ENCODE measurements around the gene SOX21.

Gene SOX21

GRCh38 chr13:94696171-94696570 lies 16.2 kb downstream of the SOX21 start:
- Histone ChIP-seq H3K4me3 (ENCODE audit: low read depth, low read length) (no peak overlapping the region), H3K27ac (no peak overlapping the region), H3K27me3 (ENCODE audit: insufficient read depth, low read depth, severe bottlenecking) (peaks cover 36% of the 10 kb centered on the region), H3K9me3 (ENCODE audit: severe bottlenecking) (no peaks in the 10 kb centered on the region), H3K36me3 (no peaks in the 10 kb centered on the region)
- no peak for DNase-seq
- no peak for TF ChIP-seq CTCF (IDR thresholded peaks at IDR 0.05; ENCODE audit: low read depth, low read length)

GRCh38 chr13:94692030-94692429 lies 20.3 kb downstream of the SOX21 start:
- H3K36me3 ChIP-seq: no peaks in the 10 kb centered on the region
- H3K27ac ChIP-seq: no peak overlapping the region
- no peaks in the 10 kb centered on the region for H3K9me3 ChIP-seq (ENCODE audit: severe bottlenecking)
- DNase-seq: no peak
- H3K27me3 ChIP-seq (ENCODE audit: insufficient read depth, low read depth, severe bottlenecking): peaks cover 4% of the 10 kb centered on the region
- no peak for TF ChIP-seq CTCF (IDR thresholded peaks at IDR 0.05; ENCODE audit: low read depth, low read length)
- no peak overlapping the region for H3K4me3 ChIP-seq (ENCODE audit: low read depth, low read length)

GRCh38 chr13:94683409-94683808 lies 28.9 kb downstream of the SOX21 start:
- no peak for DNase-seq
- no peak overlapping the region for H3K27ac ChIP-seq

GRCh38 chr13:94682229-94682628 lies 30.1 kb downstream of the SOX21 start:
- TF ChIP-seq CTCF (IDR thresholded peaks at IDR 0.05; ENCODE audit: low read depth, low read length): no peak
- Histone ChIP-seq H3K27ac (no peak overlapping the region), H3K4me3 (ENCODE audit: low read depth, low read length) (no peak overlapping the region), H3K9me3 (ENCODE audit: severe bottlenecking) (no peaks in the 10 kb centered on the region), H3K27me3 (ENCODE audit: insufficient read depth, low read depth, severe bottlenecking) (no peaks in the 10 kb centered on the region), H3K36me3 (no peaks in the 10 kb centered on the region)
- DNase-seq: no peak

More at GRCh38 chr13:94683409-94683808, 28.9 kb downstream of the SOX21 start:
- no peaks in the 10 kb centered on the region for H3K27me3 ChIP-seq (ENCODE audit: insufficient read depth, low read depth, severe bottlenecking)
- no peak overlapping the region for H3K4me3 ChIP-seq (ENCODE audit: low read depth, low read length)
- no peaks in the 10 kb centered on the region for H3K9me3 ChIP-seq (ENCODE audit: severe bottlenecking)
- TF ChIP-seq CTCF (IDR thresholded peaks at IDR 0.05; ENCODE audit: low read depth, low read length): no peak
- no peaks in the 10 kb centered on the region for H3K36me3 ChIP-seq

GRCh38 chr13:94679614-94680013 lies 32.7 kb downstream of the SOX21 start:
- Histone ChIP-seq H3K9me3 (ENCODE audit: severe bottlenecking) (no peaks in the 10 kb centered on the region), H3K36me3 (no peaks in the 10 kb centered on the region), H3K27ac (no peak overlapping the region), H3K4me3 (ENCODE audit: low read depth, low read length) (no peak overlapping the region), H3K27me3 (ENCODE audit: insufficient read depth, low read depth, severe bottlenecking) (peaks cover 3% of the 10 kb centered on the region)
- no peak for TF ChIP-seq CTCF (IDR thresholded peaks at IDR 0.05; ENCODE audit: low read depth, low read length)
- DNase-seq: no peak

GRCh38 chr13:94678845-94679244 lies 33.5 kb downstream of the SOX21 start:
- peaks cover 3% of the 10 kb centered on the region for H3K27me3 ChIP-seq (ENCODE audit: insufficient read depth, low read depth, severe bottlenecking)
- H3K27ac ChIP-seq: no peak overlapping the region
- DNase-seq: no peak
- H3K4me3 ChIP-seq (ENCODE audit: low read depth, low read length): no peak overlapping the region
- H3K9me3 ChIP-seq (ENCODE audit: severe bottlenecking): no peaks in the 10 kb centered on the region
- no peaks in the 10 kb centered on the region for H3K36me3 ChIP-seq
- TF ChIP-seq CTCF (IDR thresholded peaks at IDR 0.05; ENCODE audit: low read depth, low read length): no peak
